PC-3 (cell line): Measurements from ENCODE around the gene TOGARAM2. TPM values are rescaled to one million over a fixed set of nuclear protein-coding genes. Genes with fewer than 3 reads are reported as not detected.

Experiments
- ATAC-seq: fragments of 200-7000 bp; cut with Tn5 transposase; 2 replicates; pipeline ENCODE4 v1.9.1; 2020; ENCODE audit warnings: mild to moderate bottlenecking, moderate library complexity
- BruUV-seq: library from RNA; stranded (reverse); fragments of 400-500 nt; replicated peaks from 2 replicates; lab custom pipeline; 2021; lab: Mats Ljungman, UMichigan
- CTCF ChIA-PET: fragments of 300-600 bp; sonication (Branson Sonifier 250); formaldehyde crosslinking; loops from one replicate; lab custom pipeline; 2022; ENCODE audit warnings: antibody characterized with exemption; lab: Charles Lee
- POLR2A ChIA-PET: fragments of 300-600 bp; sonication (Branson Sonifier 250); formaldehyde crosslinking; loops from one replicate; lab custom pipeline; 2022; ENCODE audit warnings: antibody characterized with exemption; ENCODE audit not compliant: unreplicated experiment; lab: Charles Lee
- DNase-seq: peaks from one replicate; pipeline ENCODE4 v3.0.0-alpha.2; 2015
- H2AFZ ChIP-seq: fragments of 300-600 bp; sonication (generic); 2 replicates; pipeline ENCODE4 v1.6.0; 2016; ENCODE audit warnings: antibody characterized with exemption, low read length
- H3F3A ChIP-seq: fragments of 300-600 bp; sonication (generic); one replicate; pipeline ENCODE4 v1.6.0; 2017; ENCODE audit warnings: antibody characterized with exemption, low read length, control low read depth, mild to moderate bottlenecking; ENCODE audit not compliant: unreplicated experiment
- H3K27ac ChIP-seq: fragments of 300-600 bp; sonication (generic); 2 replicates; pipeline ENCODE4 v1.5.1; 2016; ENCODE audit warnings: mild to moderate bottlenecking, low read length
- H3K27me3 ChIP-seq: fragments of 300-600 bp; sonication (generic); 2 replicates; pipeline ENCODE4 v1.6.1; 2016; ENCODE audit warnings: low read length, mixed read lengths
- H3K36me3 ChIP-seq: fragments of 300-600 bp; sonication (generic); 2 replicates; pipeline ENCODE4 v1.6.1; 2016; ENCODE audit warnings: low read depth, mixed run types, low read length, mixed read lengths
- H3K4me1 ChIP-seq: fragments of 300-600 bp; sonication (generic); 2 replicates; pipeline ENCODE4 v1.5.1; 2016; ENCODE audit warnings: low read length; ENCODE audit not compliant: insufficient read depth
- H3K4me2 ChIP-seq: fragments of 300-600 bp; sonication (generic); 2 replicates; pipeline ENCODE4 v1.6.0; 2016; ENCODE audit warnings: low read length
- H3K4me3 ChIP-seq: fragments of 300-600 bp; sonication (generic); 2 replicates; pipeline ENCODE4 v1.5.1; 2016; ENCODE audit warnings: mild to moderate bottlenecking, low read length, mixed read lengths
- H3K79me2 ChIP-seq: fragments of 300-600 bp; sonication (generic); 2 replicates; pipeline ENCODE4 v1.6.1; 2017; ENCODE audit warnings: low read length, mixed read lengths
- H3K9ac ChIP-seq: fragments of 300-600 bp; sonication (generic); 2 replicates; pipeline ENCODE4 v1.6.0; 2016; ENCODE audit warnings: mild to moderate bottlenecking, low read length
- H3K9me2 ChIP-seq: fragments of 300-600 bp; sonication (generic); replicated peaks from 2 replicates; pipeline ENCODE4 v1.6.1; 2016; ENCODE audit warnings: mixed run types, low read length, mixed read lengths
- H3K9me3 ChIP-seq: fragments of 300-600 bp; sonication (generic); 2 replicates; pipeline ENCODE4 v1.6.1; 2016; ENCODE audit warnings: low read length, mixed read lengths
- H4K20me1 ChIP-seq: fragments of 300-600 bp; sonication (generic); 2 replicates; pipeline ENCODE4 v1.6.1; 2016; ENCODE audit warnings: low read length, mixed read lengths
- EZH2 ChIP-seq: fragments of 300-600 bp; sonication (generic); IDR thresholded peaks from one replicate; pipeline ENCODE4 v1.6.1; 2017; ENCODE audit warnings: antibody characterized with exemption, mild to moderate bottlenecking, low read length; ENCODE audit not compliant: unreplicated experiment
- EZH2phosphoT487 ChIP-seq: fragments of 300-600 bp; sonication (generic); IDR thresholded peaks from 2 replicates; pipeline ENCODE4 v1.6.1; 2018; ENCODE audit warnings: mild to moderate bottlenecking, antibody characterized with exemption, low read length, borderline replicate concordance
- intact Hi-C: fragments of 100-400 bp; cut with micrococcal nuclease; formaldehyde crosslinking; loops from 2 replicates; pipeline ENCODE4 v1.9.0; 2023
- total RNA-seq: library from RNA; depleted of rRNA; stranded (reverse); fragments of >200 nt; gene quantifications from 2 replicates; pipeline ENCODE4 v1.2.3, GENCODE V29; 2014
- TF ChIP-seq, protein P1 (sequence below): fragments of 300-600 bp; sonication (generic); conservative IDR thresholded peaks from 2 replicates; pipeline ENCODE4 v1.5.1; 2017; ENCODE audit warnings: antibody characterized with exemption, low read depth, mild to moderate bottlenecking, low read length

The TOGARAM2 gene
- total RNA-seq, 1 experiment from 2014 or later: not detected

DNA sequence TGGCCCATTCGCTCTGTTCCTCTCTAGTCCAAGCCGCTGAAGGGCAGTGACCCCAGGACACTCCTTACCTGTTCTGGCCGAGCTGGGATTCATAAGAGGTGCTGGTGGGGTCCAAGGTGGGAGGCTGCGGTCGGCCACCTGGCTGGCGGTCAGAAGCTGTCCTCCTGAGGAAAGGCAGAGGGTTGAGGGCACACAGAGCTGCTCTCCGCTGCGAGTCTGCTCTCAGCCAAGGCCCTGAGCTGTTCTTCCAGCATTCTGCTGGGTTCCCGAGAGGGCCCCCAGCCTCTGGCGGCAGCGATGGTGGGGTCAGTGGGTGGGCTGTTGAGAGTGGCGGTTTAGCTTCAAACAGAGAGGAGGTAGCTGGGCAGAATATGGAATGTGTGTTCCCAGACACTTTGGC lies 89.4 kb downstream of the TOGARAM2 start:
- ChIA-PET CTCF (no interaction called here), POLR2A (no interaction called here)
- ATAC-seq: no peak
- Histone ChIP-seq H3K27ac (no peak overlapping the region), H3K9me3 (no peaks in the 10 kb centered on the region), H4K20me1 (no peaks in the 10 kb centered on the region), H3K9me2 (no peaks in the 10 kb centered on the region), H3K4me3 (no peak overlapping the region), H3K9ac (no peak overlapping the region), H3K79me2 (no peaks in the 10 kb centered on the region), H2AFZ (no peak overlapping the region), H3K36me3 (no peaks in the 10 kb centered on the region), H3K27me3 (no peaks in the 10 kb centered on the region), H3K4me2 (no peak overlapping the region), H3K4me1 (no peaks in the 10 kb centered on the region), H3F3A (no peaks in the 10 kb centered on the region)
- intact Hi-C loops: no loop called here
- no TSS peak for BruUV-seq
- TF ChIP-seq, protein P1, sequence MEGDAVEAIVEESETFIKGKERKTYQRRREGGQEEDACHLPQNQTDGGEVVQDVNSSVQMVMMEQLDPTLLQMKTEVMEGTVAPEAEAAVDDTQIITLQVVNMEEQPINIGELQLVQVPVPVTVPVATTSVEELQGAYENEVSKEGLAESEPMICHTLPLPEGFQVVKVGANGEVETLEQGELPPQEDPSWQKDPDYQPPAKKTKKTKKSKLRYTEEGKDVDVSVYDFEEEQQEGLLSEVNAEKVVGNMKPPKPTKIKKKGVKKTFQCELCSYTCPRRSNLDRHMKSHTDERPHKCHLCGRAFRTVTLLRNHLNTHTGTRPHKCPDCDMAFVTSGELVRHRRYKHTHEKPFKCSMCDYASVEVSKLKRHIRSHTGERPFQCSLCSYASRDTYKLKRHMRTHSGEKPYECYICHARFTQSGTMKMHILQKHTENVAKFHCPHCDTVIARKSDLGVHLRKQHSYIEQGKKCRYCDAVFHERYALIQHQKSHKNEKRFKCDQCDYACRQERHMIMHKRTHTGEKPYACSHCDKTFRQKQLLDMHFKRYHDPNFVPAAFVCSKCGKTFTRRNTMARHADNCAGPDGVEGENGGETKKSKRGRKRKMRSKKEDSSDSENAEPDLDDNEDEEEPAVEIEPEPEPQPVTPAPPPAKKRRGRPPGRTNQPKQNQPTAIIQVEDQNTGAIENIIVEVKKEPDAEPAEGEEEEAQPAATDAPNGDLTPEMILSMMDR: no peak
- TF ChIP-seq EZH2 (no peak), EZH2phosphoT487 (no peak)
- no peak for DNase-seq

DNA sequence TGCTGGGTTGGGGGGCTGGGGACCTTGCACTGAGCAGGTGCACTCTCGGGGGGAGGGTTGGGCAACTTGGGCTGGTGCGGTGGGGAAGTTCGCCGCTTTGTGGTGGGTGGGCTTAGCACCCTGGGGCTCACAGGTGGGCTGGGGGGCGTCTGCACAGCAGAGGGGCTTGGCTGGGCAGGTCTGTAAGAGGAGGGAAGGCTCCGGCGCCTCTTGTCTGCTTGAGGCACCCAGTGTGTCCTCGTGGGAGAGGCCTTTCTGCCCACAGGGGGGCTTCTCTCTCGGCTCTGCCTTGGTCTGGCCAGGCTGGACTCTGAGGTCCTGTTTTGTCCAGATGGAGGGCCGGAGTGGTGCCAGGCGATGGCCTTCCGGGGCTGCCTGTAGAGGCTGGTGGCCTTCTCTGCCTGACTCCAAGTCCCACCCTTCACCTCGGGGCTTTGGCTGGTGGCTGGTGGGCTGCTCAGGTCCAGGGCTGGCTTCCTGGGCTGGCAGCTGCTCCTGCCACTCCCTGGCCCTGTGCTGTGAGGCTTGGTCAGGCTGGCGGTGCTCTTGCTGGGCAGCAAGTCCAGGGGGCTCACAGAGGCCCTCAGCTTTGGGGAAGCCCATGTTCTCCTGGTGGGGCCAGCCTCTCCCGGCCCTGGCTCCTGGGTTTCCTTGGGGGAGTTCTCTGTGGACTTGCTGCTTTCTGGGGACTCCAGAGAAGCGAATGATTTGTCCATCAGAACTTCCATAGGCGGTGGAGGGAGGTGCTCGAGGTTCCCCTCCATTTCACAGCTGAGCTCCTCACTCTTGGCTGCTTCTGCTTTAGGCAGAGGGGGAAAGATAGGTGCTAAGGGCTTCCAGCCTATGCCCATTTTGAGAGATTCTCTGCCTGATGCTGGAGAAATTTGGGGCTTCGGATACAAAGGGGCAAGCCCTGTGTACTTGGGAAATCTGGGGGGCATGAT lies 90.2 kb downstream of the TOGARAM2 start:
- no peak for DNase-seq
- TF ChIP-seq EZH2phosphoT487 (no peak), EZH2 (no peak)
- TF ChIP-seq, protein P1: no peak
- H3K9ac ChIP-seq: no peak overlapping the region
- no peaks in the 10 kb centered on the region for H3K27me3 ChIP-seq
- H3K79me2 ChIP-seq: no peaks in the 10 kb centered on the region
- H3F3A ChIP-seq: no peaks in the 10 kb centered on the region
- no peak overlapping the region for H3K4me3 ChIP-seq
- no peak for ATAC-seq
- no peaks in the 10 kb centered on the region for H3K9me2 ChIP-seq
- H3K27ac ChIP-seq: no peak overlapping the region
- H3K36me3 ChIP-seq: no peaks in the 10 kb centered on the region
- H4K20me1 ChIP-seq: no peaks in the 10 kb centered on the region
- ChIA-PET CTCF (no interaction called here), POLR2A (no interaction called here)
- H3K4me2 ChIP-seq: no peak overlapping the region
- no peaks in the 10 kb centered on the region for H3K9me3 ChIP-seq
- no TSS peak for BruUV-seq
- intact Hi-C loops: no loop called here
- H3K4me1 ChIP-seq: no peaks in the 10 kb centered on the region
- no peak overlapping the region for H2AFZ ChIP-seq

DNA sequence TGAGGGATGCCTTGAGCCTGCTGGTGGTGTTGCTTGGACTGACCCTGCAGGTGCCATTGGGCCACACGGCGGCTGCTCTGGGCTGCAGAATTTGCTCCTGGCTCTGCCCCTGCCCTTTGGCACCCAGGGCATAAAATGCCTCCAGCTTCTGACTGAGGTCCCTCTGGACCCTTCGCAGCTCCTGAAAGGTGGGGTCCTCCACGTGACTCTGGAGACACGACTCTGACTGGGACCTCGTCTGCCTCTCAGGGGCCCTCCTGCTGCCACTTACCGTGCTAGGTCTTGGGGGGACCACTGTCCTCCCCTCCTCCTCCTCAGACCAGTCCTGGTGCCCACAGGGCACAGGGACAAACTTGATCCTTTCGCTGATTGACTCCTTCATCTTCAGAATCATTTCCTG lies 91.2 kb downstream of the TOGARAM2 start:
- CTCF ChIA-PET: no interaction called here
- Histone ChIP-seq H4K20me1 (no peaks in the 10 kb centered on the region), H3K36me3 (no peaks in the 10 kb centered on the region), H3K4me2 (no peak overlapping the region), H3K4me1 (no peaks in the 10 kb centered on the region), H3K9me3 (no peaks in the 10 kb centered on the region), H3K79me2 (no peaks in the 10 kb centered on the region), H2AFZ (no peak overlapping the region), H3K4me3 (no peak overlapping the region), H3F3A (no peaks in the 10 kb centered on the region), H3K27me3 (no peaks in the 10 kb centered on the region), H3K9ac (no peak overlapping the region), H3K9me2 (no peaks in the 10 kb centered on the region), H3K27ac (no peak overlapping the region)
- POLR2A ChIA-PET: no interaction called here
- DNase-seq: no peak
- no TSS peak for BruUV-seq
- no peak for TF ChIP-seq EZH2
- TF ChIP-seq, protein P1: no peak
- no peak for TF ChIP-seq EZH2phosphoT487
- intact Hi-C loops: no loop called here
- no peak for ATAC-seq
